AG04450 (cell line): Measurements from ENCODE around the gene DGKH. TPM values are rescaled to one million over a fixed set of nuclear protein-coding genes. Genes with fewer than 3 reads are reported as not detected.

Source experiments
- CTCF ChIA-PET: fragments of 300-600, 350-600 bp; formaldehyde crosslinking; extraction: SDS; loops from one replicate; lab custom pipeline; 2022; ENCODE audit warnings: antibody characterized with exemption, inconsistent platforms; lab: Charles Lee
- POLR2A ChIA-PET: fragments of 350-600 bp; formaldehyde crosslinking; extraction: SDS; loops from one replicate; lab custom pipeline; 2021; ENCODE audit warnings: antibody characterized with exemption, inconsistent platforms; lab: Yijun Ruan, JAX
- DNase-seq: peaks from one replicate; pipeline ENCODE4 v3.0.0-alpha.2; 2011; ENCODE audit warnings: low read depth, low spot score
- H3K27ac ChIP-seq: one replicate; pipeline ENCODE4 v1.5.1; 2012; ENCODE audit warnings: low read depth, low read length, control low read depth
- H3K27me3 ChIP-seq: one replicate; pipeline ENCODE4 v1.6.0; 2012; ENCODE audit warnings: low read length; ENCODE audit not compliant: control insufficient read depth, insufficient read depth
- H3K4me3 ChIP-seq: 2 replicates; pipeline ENCODE4 v1.5.1; 2011; ENCODE audit warnings: mild to moderate bottlenecking, low read depth, low read length, control low read depth
- H3K9me3 ChIP-seq: 2 replicates; pipeline ENCODE4 v1.5.1; 2012; ENCODE audit warnings: low read length; ENCODE audit not compliant: control insufficient read depth, insufficient read depth
- CTCF ChIP-seq: IDR thresholded peaks from 2 replicates; pipeline ENCODE4 v1.5.1; 2011; ENCODE audit warnings: low read depth, low read length, control low read depth, inconsistent platforms
- polyA plus RNA-seq: library from polyadenylated mRNA; depleted of rRNA; stranded (reverse); fragments of >200 nt; gene quantifications from 2 replicates; pipeline ENCODE4 v1.2.3, GENCODE V29; 2011

The DGKH gene
- polyA plus RNA-seq, 1 experiment: 4.3 TPM

GRCh38 chr13:42043676-42044075 is 4.8 kb upstream of the DGKH start:
- ChIA-PET POLR2A (interaction anchor here (0.7 kb wide), 1 partner anchor 20 kb away, joined by 3 read pairs; no protein-coding TSS in a partner anchor), CTCF (no interaction called here)
- DNase-seq: no peak
- TF ChIP-seq CTCF: no peak
- Histone ChIP-seq H3K9me3 (peaks cover 3% of the 10 kb centered on the region; the same call in 1 of the 2 replicates), H3K4me3 (no peak overlapping the region), H3K27ac (no peak overlapping the region), H3K27me3 (no peaks in the 10 kb centered on the region)

- Histone ChIP-seq H3K9me3 (no peaks in the 10 kb centered on the region), H3K27ac (no peak overlapping the region), H3K27me3 (no peaks in the 10 kb centered on the region), H3K4me3 (no peak overlapping the region)
- ChIA-PET CTCF (interaction anchor here (1.0 to 2.0 kb wide), 2 partner anchors 378 kb away, joined by 3 to 11 read pairs; no protein-coding TSS in a partner anchor), POLR2A (no interaction called here)
- no peak for DNase-seq
- no peak for TF ChIP-seq CTCF
Measured at GRCh38 chr13:42046448-42046847, 2.0 kb upstream of the DGKH start.

GRCh38 chr13:42047561-42048341 is 697 bp upstream of the DGKH start:
- Histone ChIP-seq H3K9me3 (no peaks in the 10 kb centered on the region), H3K27ac (peak overlapping the region; percentile 77), H3K27me3 (no peaks in the 10 kb centered on the region), H3K4me3 (peak overlapping the region; percentile 76)
- ChIA-PET CTCF (interaction anchor here (0.6 to 2.0 kb wide), 3 partner anchors 14 to 379 kb away, joined by 3 to 11 read pairs (median 3); no protein-coding TSS in a partner anchor), POLR2A (interaction anchor here (0.5 to 1.2 kb wide), 8 partner anchors 53 to 732 kb away, joined by 3 to 10 read pairs (median 3); no protein-coding TSS in a partner anchor)
- TF ChIP-seq CTCF: no peak
- DNase-seq: no peak

- Histone ChIP-seq H3K27ac (peak overlapping the region; percentile 59), H3K4me3 (peak overlapping the region; percentile 76), H3K27me3 (no peaks in the 10 kb centered on the region), H3K9me3 (no peaks in the 10 kb centered on the region)
- ChIA-PET POLR2A (interaction anchor here (0.6 to 1.2 kb wide), 3 partner anchors 61 to 148 kb away, joined by 3 to 6 read pairs (median 3); no protein-coding TSS in a partner anchor), CTCF (interaction anchor here (0.6 to 2.0 kb wide), 2 partner anchors 13 to 380 kb away, joined by 3 to 11 read pairs; no protein-coding TSS in a partner anchor)
- TF ChIP-seq CTCF: no peak
- no peak for DNase-seq
Measured at GRCh38 chr13:42048684-42049453, 421 bp downstream of the DGKH start.
